Measurements from ENCODE around the gene RYR1.
"Not testable (repeated sequence)": the region's sequence is repeated elsewhere in the genome, so short reads cannot be mapped to it uniquely, and the experiment has no call there.

GRCh38 chr19:38513156-38513555 lies 79.7 kb downstream of the RYR1 start:
- not testable (repeated sequence) for TF ChIP-seq CTCF (IDR thresholded peaks at IDR 0.05); ZFX (IDR thresholded peaks at IDR 0.05; ENCODE audit: borderline replicate concordance)

All from 22Rv1 (cell line).